ENCODE results near the gene MAT1A.
"Not testable (repeated sequence)": the region's sequence is repeated elsewhere in the genome, so short reads cannot be mapped to it uniquely, and the experiment has no call there.

- TF ChIP-seq CTCF (IDR thresholded peaks at IDR 0.05; ENCODE audit: poor library complexity); EZH2 (IDR thresholded peaks at IDR 0.05; ENCODE audit: borderline replicate concordance): not testable (repeated sequence)
Observed at GRCh38 chr10:80226723-80227122, 62.7 kb downstream of the MAT1A start.

Measured in hepatocyte (in vitro differentiated cells).